CD14-positive monocyte (primary cell): ENCODE measurements around the gene TNNT2. TPM values are rescaled to one million over a fixed set of nuclear protein-coding genes. Genes with fewer than 3 reads are reported as not detected.

Source experiments
- DNase-seq, 3 donors: peaks; one replicate each; pipeline ENCODE4 v3.0.0-alpha.2; 2011 to 2022
- H2AFZ ChIP-seq: 2 replicates; pipeline ENCODE4 v1.6.0; 2012; ENCODE audit warnings: mild to moderate bottlenecking, low read depth, low read length, inconsistent platforms; ENCODE audit not compliant: insufficient read depth, poor library complexity, severe bottlenecking
- H3K27ac ChIP-seq, 2 donors: 1 replicate in 1 of 2; 2 replicates in 1 of 2; pipeline ENCODE4 v1.5.1; 2012 to 2013; ENCODE audit warnings: low read length in 2 of 2, control low read depth in 1 of 2, inconsistent platforms in 1 of 2, low read depth in 1 of 2, mild to moderate bottlenecking in 1 of 2
- H3K27me3 ChIP-seq, 2 donors: one replicate each; pipeline versions ENCODE4 v1.6.0 to v1.6.1; 2011 to 2013; ENCODE audit warnings: low read length in 2 of 2; ENCODE audit not compliant: control insufficient read depth in 2 of 2, insufficient read depth in 2 of 2
- H3K36me3 ChIP-seq, 2 donors: replicated peaks in 1 of 2; 1 replicate in 1 of 2; 2 replicates in 1 of 2; pipeline versions ENCODE4 v1.5.1 to v1.6.1; 2012 to 2013; ENCODE audit warnings: low read length in 2 of 2, control low read depth in 1 of 2, inconsistent platforms in 1 of 2, mild to moderate bottlenecking in 1 of 2; ENCODE audit not compliant: insufficient read depth in 2 of 2, control insufficient read depth in 1 of 2
- H3K4me1 ChIP-seq, 2 donors: 1 replicate in 1 of 2; 2 replicates in 1 of 2; pipeline versions ENCODE4 v1.5.1 to v1.6.1; 2012 to 2013; ENCODE audit warnings: low read length in 2 of 2, control low read depth in 1 of 2, inconsistent platforms in 1 of 2, mild to moderate bottlenecking in 1 of 2, moderate library complexity in 1 of 2; ENCODE audit not compliant: insufficient read depth in 2 of 2, control insufficient read depth in 1 of 2
- H3K4me2 ChIP-seq: replicated peaks from 2 replicates; pipeline ENCODE3; 2012; ENCODE audit warnings: low read length, moderate library complexity, mild to moderate bottlenecking; ENCODE audit not compliant: poor library complexity, severe bottlenecking; ENCODE audit errors: extremely low read depth
- H3K4me3 ChIP-seq, 3 experiments: fragments of 200-600 bp in 1 of 3; sonication (generic) in 1 of 3; replicated peaks in 1 of 3; 1 replicate in 2 of 3; 2 replicates in 1 of 3; pipeline ENCODE4 v1.5.1; 2011 to 2013; ENCODE audit warnings: low read length in 3 of 3, mild to moderate bottlenecking in 3 of 3, control low read depth in 2 of 3, low read depth in 2 of 3, inconsistent platforms in 1 of 3, moderate library complexity in 1 of 3
- H3K79me2 ChIP-seq: 2 replicates; pipeline ENCODE4 v1.6.0; 2012; ENCODE audit warnings: mild to moderate bottlenecking, control low read depth, inconsistent platforms, low read length, moderate library complexity; ENCODE audit not compliant: insufficient read depth
- H3K9ac ChIP-seq: 2 replicates; pipeline ENCODE4 v1.6.0; 2017; ENCODE audit warnings: low read length, mild to moderate bottlenecking; ENCODE audit not compliant: insufficient read depth, poor library complexity, severe bottlenecking
- H3K9me3 ChIP-seq, 2 donors: replicated peaks in 1 of 2; 1 replicate in 1 of 2; 2 replicates in 1 of 2; pipeline versions ENCODE4 v1.5.1 to v1.6.1; 2012 to 2013; ENCODE audit warnings: low read length in 2 of 2, control low read depth in 1 of 2; ENCODE audit not compliant: control insufficient read depth in 1 of 2, insufficient read depth in 1 of 2
- H4K20me1 ChIP-seq: 2 replicates; pipeline ENCODE4 v1.6.0; 2012; ENCODE audit warnings: mild to moderate bottlenecking, low read length, control low read depth, moderate library complexity; ENCODE audit not compliant: insufficient read depth
- H3K27ac Mint-ChIP-seq, 7 donors: one replicate each; pipeline ENCODE4 v1.8.0; 2020; ENCODE audit warnings: mild to moderate bottlenecking in 7 of 7, mixed read lengths in 7 of 7, moderate library complexity in 6 of 7, inconsistent platforms in 2 of 7
- H3K27me3 Mint-ChIP-seq, 3 donors: one replicate each; pipeline ENCODE4 v1.8.0; 2021 to 2022; ENCODE audit warnings: low read depth in 3 of 3, mild to moderate bottlenecking in 3 of 3, mixed read lengths in 3 of 3, moderate library complexity in 3 of 3, inconsistent platforms in 1 of 3
- H3K36me3 Mint-ChIP-seq, 2 donors: one replicate each; pipeline ENCODE4 v1.8.0; 2020; ENCODE audit warnings: mixed read lengths in 2 of 2, inconsistent platforms in 1 of 2, mild to moderate bottlenecking in 1 of 2
- H3K4me1 Mint-ChIP-seq: one replicate; pipeline ENCODE4 v1.8.0; 2020; ENCODE audit warnings: mild to moderate bottlenecking, mixed read lengths
- H3K4me3 Mint-ChIP-seq, 2 donors: one replicate each; pipeline ENCODE4 v1.8.0; 2020; ENCODE audit warnings: mild to moderate bottlenecking in 2 of 2, mixed read lengths in 2 of 2, moderate library complexity in 1 of 2
- H3K9me3 Mint-ChIP-seq, 7 donors: one replicate each; pipeline ENCODE4 v1.8.0; 2020 to 2022; ENCODE audit warnings: mixed read lengths in 7 of 7, mild to moderate bottlenecking in 6 of 7, moderate library complexity in 6 of 7, inconsistent platforms in 2 of 7
- WGBS: methylation state at CpG from one replicate; pipeline ENCODE4 v1.1.5; 2013; ENCODE audit warnings: missing lambda C conversion rate; ENCODE audit not compliant: insufficient coverage; 5-methylcytosine and 5-hydroxymethylcytosine counted together
- intact Hi-C, 2 donors: fragments of 100-400 bp; cut with micrococcal nuclease; formaldehyde crosslinking; loops; one replicate each; pipeline versions ENCODE4 v1.15.0 to v1.15.1; 2023
- polyA plus RNA-seq, 3 donors: library from polyadenylated mRNA; depleted of rRNA in 1 of 3; unstranded in 2 of 3; stranded (reverse) in 1 of 3; fragments of 300-500 nt in 2 of 3; fragments of >200 nt in 1 of 3; fragmentation: Illumina TruSeq in 2 of 3; gene quantifications; 1 replicate in 2 of 3; 2 replicates in 1 of 3; pipeline ENCODE4 v1.2.3, GENCODE V29; 2012 to 2021
- TF ChIP-seq, protein P1 (sequence below): fragments of 200-600 bp; IDR thresholded peaks from one replicate; pipeline ENCODE4 v1.8.0; 2022; ENCODE audit warnings: antibody characterized with exemption, mild to moderate bottlenecking

TNNT2 gene
- polyA plus RNA-seq, 3 donors = not detected

DNA sequence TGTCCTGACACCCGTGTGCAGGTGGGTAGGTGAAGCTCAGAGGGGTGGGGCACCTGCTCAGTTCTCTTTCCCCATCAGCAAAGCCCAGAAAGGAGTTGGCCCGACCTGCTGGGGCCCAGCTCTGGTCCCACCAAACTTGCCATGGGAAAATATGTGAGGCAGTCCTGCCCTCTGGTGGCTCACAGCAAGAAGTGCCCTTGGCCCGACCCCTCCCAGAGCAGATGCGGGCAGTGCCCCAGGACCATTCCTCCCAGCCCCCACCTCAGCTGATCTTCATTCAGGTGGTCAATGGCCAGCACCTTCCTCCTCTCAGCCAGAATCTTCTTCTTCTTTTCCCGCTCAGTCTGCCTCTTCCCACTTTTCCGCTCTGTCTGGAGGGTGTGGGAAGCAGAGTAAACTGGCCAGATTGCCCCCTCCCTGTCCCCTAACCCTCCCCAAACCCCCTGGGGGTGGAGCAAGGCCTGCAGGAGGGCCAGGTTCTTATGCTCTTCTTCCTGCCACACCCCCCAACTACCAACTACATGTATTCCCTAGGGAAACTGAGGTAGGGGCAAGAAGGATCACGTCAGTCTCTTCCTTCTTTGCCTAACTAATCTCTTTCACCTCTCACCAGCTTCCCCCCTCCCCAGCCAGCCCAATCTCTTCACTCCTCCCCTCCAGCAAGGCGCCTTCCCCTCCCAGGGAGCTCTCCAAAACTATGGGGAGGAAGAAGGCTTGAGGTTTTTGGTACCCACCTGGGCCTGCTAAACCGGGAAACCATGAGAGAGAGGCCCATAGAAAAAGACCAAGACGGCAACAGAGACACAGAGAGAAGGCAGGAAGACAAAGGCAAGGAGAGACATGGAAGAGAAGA, 15.6 kb downstream of the TNNT2 start:
- no peaks in the 10 kb centered on the region for H3K36me3 Mint-ChIP-seq
- H3K9me3 ChIP-seq = no peaks in the 10 kb centered on the region
- H3K27ac ChIP-seq = no peak overlapping the region
- no peak overlapping the region for H3K4me2 ChIP-seq
- H3K9ac ChIP-seq = no peak overlapping the region
- DNase-seq = no peak
- H3K9me3 Mint-ChIP-seq = peaks cover 0 to 1% (median 0%) of the 10 kb centered on the region in 7 donors
- no peaks in the 10 kb centered on the region for H3K27me3 ChIP-seq
- peaks cover 4 to 10% (median 5%) of the 10 kb centered on the region in 3 donors for H3K27me3 Mint-ChIP-seq
- WGBS = 54% methylated on average over 5 of the region's 10 CpGs
- H3K36me3 ChIP-seq = no peaks in the 10 kb centered on the region
- no peaks in the 10 kb centered on the region for H3K4me1 ChIP-seq
- no peaks in the 10 kb centered on the region for H3K79me2 ChIP-seq
- no peak overlapping the region for H3K27ac Mint-ChIP-seq
- H3K4me1 Mint-ChIP-seq = no peaks in the 10 kb centered on the region
- TF ChIP-seq, protein P1, sequence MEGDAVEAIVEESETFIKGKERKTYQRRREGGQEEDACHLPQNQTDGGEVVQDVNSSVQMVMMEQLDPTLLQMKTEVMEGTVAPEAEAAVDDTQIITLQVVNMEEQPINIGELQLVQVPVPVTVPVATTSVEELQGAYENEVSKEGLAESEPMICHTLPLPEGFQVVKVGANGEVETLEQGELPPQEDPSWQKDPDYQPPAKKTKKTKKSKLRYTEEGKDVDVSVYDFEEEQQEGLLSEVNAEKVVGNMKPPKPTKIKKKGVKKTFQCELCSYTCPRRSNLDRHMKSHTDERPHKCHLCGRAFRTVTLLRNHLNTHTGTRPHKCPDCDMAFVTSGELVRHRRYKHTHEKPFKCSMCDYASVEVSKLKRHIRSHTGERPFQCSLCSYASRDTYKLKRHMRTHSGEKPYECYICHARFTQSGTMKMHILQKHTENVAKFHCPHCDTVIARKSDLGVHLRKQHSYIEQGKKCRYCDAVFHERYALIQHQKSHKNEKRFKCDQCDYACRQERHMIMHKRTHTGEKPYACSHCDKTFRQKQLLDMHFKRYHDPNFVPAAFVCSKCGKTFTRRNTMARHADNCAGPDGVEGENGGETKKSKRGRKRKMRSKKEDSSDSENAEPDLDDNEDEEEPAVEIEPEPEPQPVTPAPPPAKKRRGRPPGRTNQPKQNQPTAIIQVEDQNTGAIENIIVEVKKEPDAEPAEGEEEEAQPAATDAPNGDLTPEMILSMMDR = peak; percentile 49
- H3K4me3 ChIP-seq = no peak overlapping the region
- H3K4me3 Mint-ChIP-seq = no peak overlapping the region
- no peaks in the 10 kb centered on the region for H4K20me1 ChIP-seq
- H2AFZ ChIP-seq = no peak overlapping the region
- intact Hi-C loops = no loop called here

DNA sequence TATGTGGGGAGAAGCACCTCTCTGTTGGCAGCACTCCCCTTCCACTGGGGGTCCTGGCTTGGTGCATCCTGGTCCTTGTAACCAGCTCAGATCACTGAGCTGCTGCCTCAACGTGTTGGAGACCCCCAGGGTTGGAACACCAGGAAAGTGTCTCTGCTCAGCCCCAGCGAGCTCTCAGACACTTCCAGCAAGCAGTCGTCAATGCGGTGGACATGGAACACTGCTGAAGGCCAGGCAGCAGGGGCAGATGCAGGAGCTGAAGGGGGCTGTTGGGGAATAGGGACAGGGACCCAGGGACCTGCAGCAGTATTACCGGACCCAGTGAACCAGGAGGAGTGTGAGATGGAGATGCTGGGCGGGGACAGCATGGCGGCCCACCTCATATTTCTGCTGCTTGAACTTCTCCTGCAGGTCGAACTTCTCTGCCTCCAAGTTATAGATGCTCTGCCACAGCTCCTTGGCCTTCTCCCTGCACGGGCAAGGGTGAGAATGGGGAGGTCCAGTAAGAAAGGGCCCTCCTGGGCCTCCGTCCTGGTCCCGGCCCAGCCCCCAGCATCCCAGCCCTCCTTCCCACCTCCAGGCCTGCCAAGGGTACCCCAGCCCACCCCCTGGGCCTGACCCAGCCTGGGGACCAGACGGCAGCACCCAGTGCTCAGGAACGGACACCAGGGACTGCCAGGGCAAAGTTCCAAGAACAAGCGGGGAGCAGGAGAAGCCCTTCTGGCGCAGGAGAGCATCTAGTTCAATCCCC, 16.4 kb downstream of the TNNT2 start:
- Mint-ChIP-seq H3K27me3 (peaks cover 4 to 5% (median 5%) of the 10 kb centered on the region in 3 donors), H3K4me1 (no peaks in the 10 kb centered on the region), H3K36me3 (no peaks in the 10 kb centered on the region), H3K27ac (no peak overlapping the region), H3K9me3 (peaks cover 0 to 1% (median 0%) of the 10 kb centered on the region in 7 donors), H3K4me3 (no peak overlapping the region)
- Histone ChIP-seq H2AFZ (no peak overlapping the region), H3K9me3 (no peaks in the 10 kb centered on the region), H3K36me3 (no peaks in the 10 kb centered on the region), H3K27ac (no peak overlapping the region), H4K20me1 (no peaks in the 10 kb centered on the region), H3K4me3 (no peak overlapping the region), H3K9ac (no peak overlapping the region), H3K4me2 (no peak overlapping the region), H3K27me3 (no peaks in the 10 kb centered on the region), H3K4me1 (no peaks in the 10 kb centered on the region), H3K79me2 (no peaks in the 10 kb centered on the region)
- TF ChIP-seq, protein P1 = no peak
- 91% methylated on average over 10 of the region's 15 CpGs for WGBS
- intact Hi-C loops = no loop called here
- no peak for DNase-seq
